SJSA1 (cell line): ENCODE data around the gene NAT8L. TPM values are rescaled to one million over a fixed set of nuclear protein-coding genes. Genes with fewer than 3 reads are reported as not detected.

ENCODE experiments used
- DNase-seq, 2 experiments: peaks; one replicate each; pipeline ENCODE4 v3.0.0-alpha.2; 2015 to 2020; ENCODE audit warnings: low spot score in 2 of 2, low read depth in 1 of 2
- H3K27ac ChIP-seq: fragments of 250-450 bp; sonication (Bioruptor Pico); 2 replicates; pipeline ENCODE4 v1.5.1; 2020; ENCODE audit warnings: mild to moderate bottlenecking, moderate library complexity
- H3K27me3 ChIP-seq: fragments of 250-450 bp; sonication (Bioruptor Pico); replicated peaks from 2 replicates; pipeline ENCODE4 v1.5.1; 2020; ENCODE audit warnings: mild to moderate bottlenecking, moderate library complexity
- H3K36me3 ChIP-seq: fragments of 250-450 bp; sonication (Bioruptor Pico); 2 replicates; pipeline ENCODE4 v1.5.1; 2020; ENCODE audit warnings: mild to moderate bottlenecking
- H3K4me1 ChIP-seq: fragments of 250-450 bp; sonication (Bioruptor Pico); replicated peaks from 2 replicates; pipeline ENCODE4 v1.6.1; 2021; ENCODE audit warnings: mild to moderate bottlenecking
- H3K4me3 ChIP-seq: fragments of 250-450 bp; sonication (Bioruptor Pico); 2 replicates; pipeline ENCODE4 v1.5.1; 2020; ENCODE audit warnings: mild to moderate bottlenecking
- H3K9me3 ChIP-seq: fragments of 250-450 bp; sonication (Bioruptor Pico); replicated peaks from 2 replicates; pipeline ENCODE4 v1.5.1; 2020; ENCODE audit warnings: mild to moderate bottlenecking
- total RNA-seq: library from RNA; depleted of rRNA; stranded (reverse); fragments of >200 nt; shearing (Covaris generic); gene quantifications from 2 replicates; pipeline ENCODE4 v1.2.3, GENCODE V29; 2014

Gene NAT8L
- total RNA-seq, 1 experiment from 2014 or later = not detected

DNA sequence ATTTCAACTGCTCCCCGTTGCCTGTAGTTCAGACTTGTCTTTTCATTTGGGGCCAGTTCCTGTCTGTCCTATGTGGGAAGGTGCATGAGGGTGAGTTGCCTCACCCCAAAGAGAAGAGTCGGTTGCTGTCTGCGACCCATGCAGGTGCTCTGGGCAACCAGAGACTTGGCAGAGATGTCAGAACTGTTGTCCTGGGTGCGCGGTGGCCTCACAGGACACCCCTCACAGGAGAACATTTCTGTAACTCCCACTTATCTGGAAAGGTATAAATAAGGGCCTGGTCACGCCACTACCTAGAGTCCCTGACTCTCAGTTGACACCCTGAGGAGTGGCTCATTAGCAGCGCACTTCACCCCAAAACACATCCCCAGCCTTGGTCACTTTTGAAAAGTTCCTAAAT is 9.7 kb upstream of the NAT8L start:
- H3K27ac ChIP-seq = no peak overlapping the region
- no peaks in the 10 kb centered on the region for H3K4me1 ChIP-seq
- no peaks in the 10 kb centered on the region for H3K36me3 ChIP-seq
- DNase-seq = no peak
- H3K4me3 ChIP-seq = no peak overlapping the region
- H3K27me3 ChIP-seq = no peaks in the 10 kb centered on the region; the same call in 1 of the 2 replicates
- no peaks in the 10 kb centered on the region for H3K9me3 ChIP-seq

DNA sequence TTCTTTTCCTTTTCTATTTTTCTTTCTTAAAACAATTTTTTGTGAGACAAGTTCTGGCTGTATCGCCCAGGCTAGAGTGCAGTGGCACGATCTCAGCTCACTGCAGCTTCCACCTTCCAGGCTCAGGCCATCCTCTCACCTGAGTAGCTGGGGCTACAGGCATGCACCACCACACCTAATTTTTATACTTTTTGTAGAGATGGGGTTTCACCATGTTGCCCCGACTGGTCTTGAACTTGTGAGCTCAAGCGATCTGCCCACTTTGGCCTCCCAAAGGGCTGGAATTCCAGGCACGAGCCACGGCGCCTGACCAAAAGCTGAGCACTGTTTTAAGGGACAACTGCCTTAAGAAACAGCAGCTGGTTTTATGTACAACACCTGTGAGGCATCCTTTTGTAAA is 9.3 kb upstream of the NAT8L start:
- H3K9me3 ChIP-seq = no peaks in the 10 kb centered on the region
- no peak overlapping the region for H3K27ac ChIP-seq
- no peaks in the 10 kb centered on the region for H3K4me1 ChIP-seq
- H3K4me3 ChIP-seq = no peak overlapping the region
- H3K36me3 ChIP-seq = no peaks in the 10 kb centered on the region
- no peak for DNase-seq
- no peaks in the 10 kb centered on the region; the same call in 1 of the 2 replicates for H3K27me3 ChIP-seq

DNA sequence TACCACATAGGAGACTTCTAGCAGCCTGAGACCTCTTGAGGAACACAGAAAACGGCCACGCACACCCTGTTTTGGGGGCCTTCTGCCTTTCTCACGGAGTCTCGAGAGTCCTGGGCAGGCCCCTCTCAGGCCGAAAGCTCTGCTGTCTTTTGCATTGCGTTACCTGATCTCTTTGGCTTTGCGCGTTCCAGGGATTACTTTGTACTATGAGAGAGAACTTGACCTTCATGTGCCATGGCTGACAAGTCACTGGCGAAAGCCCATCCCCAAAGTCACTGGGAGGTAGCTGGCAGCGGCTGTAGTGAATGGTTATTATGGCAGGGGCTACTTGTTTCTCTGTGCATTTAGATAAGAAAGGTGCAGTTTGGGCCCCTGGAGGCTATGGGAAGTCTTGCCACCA is 8.0 kb upstream of the NAT8L start:
- no peaks in the 10 kb centered on the region; the same call in 1 of the 2 replicates for H3K27me3 ChIP-seq
- no peak overlapping the region for H3K27ac ChIP-seq
- no peaks in the 10 kb centered on the region for H3K36me3 ChIP-seq
- no peaks in the 10 kb centered on the region for H3K9me3 ChIP-seq
- DNase-seq = no peak
- no peak overlapping the region for H3K4me3 ChIP-seq
- H3K4me1 ChIP-seq = no peaks in the 10 kb centered on the region

DNA sequence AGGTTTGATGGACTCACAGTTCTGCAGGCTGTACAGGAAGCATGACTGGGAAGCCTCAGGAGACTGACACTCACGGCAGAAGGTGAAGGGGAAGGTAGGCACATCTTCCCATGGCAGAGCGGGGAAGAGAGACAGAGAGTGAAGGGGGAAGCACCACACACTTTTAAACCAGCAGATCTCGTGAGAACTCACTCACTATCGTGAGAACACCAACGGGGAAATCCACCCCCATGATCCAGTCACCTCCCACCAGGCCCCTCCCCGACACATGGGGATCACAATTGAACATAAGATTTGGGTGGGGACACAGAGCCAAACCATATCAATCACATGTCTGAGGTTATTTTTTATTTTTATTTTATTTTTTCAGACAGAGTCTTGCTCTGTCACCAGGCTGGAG is 4.9 kb upstream of the NAT8L start:
- H3K27me3 ChIP-seq = peaks cover 9% of the 10 kb centered on the region; the same call in 1 of the 2 replicates
- H3K9me3 ChIP-seq = no peaks in the 10 kb centered on the region
- DNase-seq = no peak

DNA sequence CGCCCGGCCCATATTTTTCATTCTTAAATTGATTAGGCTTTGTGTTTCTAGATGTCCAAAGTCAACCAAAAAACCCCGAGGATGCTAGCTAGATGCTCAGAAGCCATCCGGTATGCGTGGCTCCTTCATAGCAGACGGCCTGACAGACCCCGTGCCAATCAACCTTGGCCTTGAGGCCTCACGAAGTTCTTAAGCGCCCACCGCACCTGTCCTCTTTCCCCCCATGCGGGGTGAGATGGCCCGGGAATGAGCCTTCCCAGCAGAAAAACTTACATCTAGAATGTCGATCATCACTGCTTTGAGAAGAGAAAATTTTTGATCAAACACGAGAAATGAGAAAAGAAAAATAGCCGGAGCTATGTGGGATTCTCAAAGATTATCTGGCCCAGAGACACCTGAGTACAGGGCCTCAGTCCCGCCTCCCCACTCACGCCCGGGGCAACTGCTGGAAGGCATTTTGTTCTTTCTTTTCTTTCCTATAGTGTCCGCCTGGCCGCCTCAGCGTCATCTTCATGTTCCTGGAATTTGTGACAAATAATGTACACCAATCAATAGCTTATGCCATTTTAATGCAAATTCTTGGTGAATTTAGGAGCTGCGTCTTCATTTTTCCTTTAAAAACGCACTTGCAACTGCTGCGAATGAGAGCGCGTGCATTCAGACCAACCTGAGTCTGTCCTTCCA is 1.6 kb upstream of the NAT8L start:
- Histone ChIP-seq H3K4me1 (no peaks in the 10 kb centered on the region), H3K4me3 (no peak overlapping the region), H3K27ac (no peak overlapping the region), H3K9me3 (no peaks in the 10 kb centered on the region), H3K27me3 (peaks cover 9% of the 10 kb centered on the region; the same call in 1 of the 2 replicates), H3K36me3 (no peaks in the 10 kb centered on the region)
- DNase-seq = no peak

More for the DNA sequence above, 4.9 kb upstream of the NAT8L start:
- no peak overlapping the region for H3K4me3 ChIP-seq
- no peaks in the 10 kb centered on the region for H3K4me1 ChIP-seq
- no peaks in the 10 kb centered on the region for H3K36me3 ChIP-seq
- H3K27ac ChIP-seq = no peak overlapping the region

DNA sequence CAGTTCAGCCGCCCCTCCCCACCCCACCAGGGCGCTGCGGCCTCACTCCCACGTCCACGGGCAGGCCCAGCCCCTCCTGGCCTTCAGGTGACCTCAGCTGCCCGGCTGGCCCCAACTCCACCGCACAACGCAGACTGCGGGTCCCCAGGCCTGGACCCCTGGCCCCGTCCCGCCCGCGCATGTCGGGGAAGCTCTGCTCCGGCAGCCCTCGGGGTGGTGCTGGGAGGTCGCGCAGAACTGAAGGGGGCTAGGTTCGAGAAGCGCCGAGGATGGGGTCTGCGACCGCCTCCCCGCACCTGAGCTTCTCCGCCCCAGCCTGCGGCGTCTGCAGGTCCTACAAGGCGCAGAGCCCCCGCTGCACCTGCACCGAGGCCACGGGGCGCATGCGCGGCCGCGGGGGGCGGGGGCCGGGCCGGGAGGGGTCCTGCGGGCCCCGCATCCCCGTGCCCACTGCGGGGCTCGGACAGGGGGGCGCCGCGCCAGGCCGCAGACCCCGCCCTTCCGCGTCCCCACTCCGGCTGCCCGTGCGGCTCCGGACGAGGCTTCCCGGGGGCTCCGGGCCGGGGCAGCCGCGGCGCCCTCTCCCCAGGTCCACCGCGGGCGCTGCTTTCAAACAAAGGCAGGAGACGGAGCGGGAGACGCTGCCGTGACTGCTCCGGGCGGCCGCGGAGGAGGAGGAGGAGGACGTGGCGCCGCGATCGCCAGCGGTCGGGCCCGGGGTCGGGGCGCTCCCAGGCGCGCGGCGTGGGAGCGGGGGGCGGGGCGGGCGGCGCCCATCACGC is 672 bp upstream of the NAT8L start:
- H3K9me3 ChIP-seq = no peaks in the 10 kb centered on the region
- H3K27ac ChIP-seq = no peak overlapping the region
- no peak for DNase-seq
- peaks cover 9% of the 10 kb centered on the region; the same call in 1 of the 2 replicates for H3K27me3 ChIP-seq
- H3K4me3 ChIP-seq = no peak overlapping the region
- H3K36me3 ChIP-seq = no peaks in the 10 kb centered on the region
- H3K4me1 ChIP-seq = no peaks in the 10 kb centered on the region

DNA sequence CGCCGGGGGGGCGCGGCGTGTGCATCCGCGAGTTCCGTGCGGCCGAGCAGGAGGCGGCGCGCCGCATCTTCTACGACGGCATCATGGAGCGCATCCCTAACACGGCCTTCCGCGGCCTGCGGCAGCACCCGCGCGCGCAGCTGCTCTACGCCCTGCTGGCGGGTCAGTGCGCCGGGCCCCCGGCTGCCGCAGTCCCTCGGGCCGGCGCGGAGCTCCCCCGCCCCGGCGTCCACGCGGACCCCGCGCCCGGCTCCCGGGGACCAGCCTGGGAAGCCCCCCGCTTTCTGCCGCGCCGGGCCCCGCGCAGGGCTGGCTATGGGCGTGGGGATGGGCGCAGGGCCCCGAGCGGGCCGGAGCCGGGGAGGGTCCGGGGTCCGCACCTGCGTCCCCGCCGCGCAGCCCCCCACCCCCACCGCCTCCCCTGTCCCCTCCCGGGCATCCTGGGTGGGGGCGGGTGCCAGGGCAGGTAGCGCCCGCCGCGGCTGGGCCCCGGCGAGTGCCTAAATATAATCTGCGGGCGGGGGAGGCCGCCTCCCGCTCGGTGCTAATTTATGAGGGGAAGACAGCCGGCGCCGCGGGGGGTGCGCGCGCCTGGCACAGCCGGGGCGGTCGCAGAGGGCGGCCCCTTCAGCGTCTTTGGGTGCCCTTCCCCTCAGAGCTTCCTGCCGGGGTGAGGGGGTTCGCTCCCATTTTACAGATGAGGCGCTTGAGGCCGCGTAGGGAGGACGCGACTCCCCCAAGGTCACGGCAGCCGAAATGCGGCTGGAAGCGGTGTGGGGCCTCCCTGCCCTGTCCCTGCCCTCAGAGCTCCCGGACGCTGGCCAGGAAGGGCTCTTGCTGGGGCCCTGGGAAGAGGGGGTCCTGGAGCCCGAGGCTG is 837 bp downstream of the NAT8L start:
- 0 out of 2 replicates have a peak, but pooled peaks cover 9% of the 10 kb centered on the region for H3K27me3 ChIP-seq
- DNase-seq = no peak
- H3K9me3 ChIP-seq = no peaks in the 10 kb centered on the region
- no peaks in the 10 kb centered on the region for H3K36me3 ChIP-seq
- H3K4me1 ChIP-seq = no peaks in the 10 kb centered on the region
- H3K4me3 ChIP-seq = no peak overlapping the region
- H3K27ac ChIP-seq = no peak overlapping the region

DNA sequence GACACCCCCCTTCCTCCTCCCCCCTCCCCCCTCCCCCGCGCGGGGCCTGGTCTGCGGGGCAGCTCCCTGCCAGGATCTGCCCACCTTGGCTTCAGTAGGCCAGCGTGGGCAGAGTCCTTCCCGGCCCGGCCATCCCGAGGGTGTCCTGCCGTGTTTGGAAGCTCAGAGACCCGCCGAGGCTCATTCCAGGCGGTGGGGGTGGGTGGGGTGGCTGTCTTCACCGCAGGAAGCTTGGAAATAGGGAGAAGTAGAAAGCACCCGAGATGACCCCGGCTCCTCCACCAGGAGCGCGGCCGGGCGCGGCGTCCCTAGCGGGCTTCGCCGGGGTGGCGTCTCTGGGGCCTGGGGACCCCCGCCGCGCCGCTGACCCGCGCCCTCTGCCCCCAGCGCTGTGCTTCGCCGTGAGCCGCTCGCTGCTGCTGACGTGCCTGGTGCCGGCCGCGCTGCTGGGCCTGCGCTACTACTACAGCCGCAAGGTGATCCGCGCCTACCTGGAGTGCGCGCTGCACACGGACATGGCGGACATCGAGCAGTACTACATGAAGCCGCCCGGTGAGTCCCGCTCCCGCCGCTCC is 1.6 kb downstream of the NAT8L start:
- Histone ChIP-seq H3K36me3 (no peaks in the 10 kb centered on the region), H3K4me1 (no peaks in the 10 kb centered on the region), H3K4me3 (no peak overlapping the region), H3K27ac (no peak overlapping the region), H3K9me3 (no peaks in the 10 kb centered on the region), H3K27me3 (0 out of 2 replicates have a peak, but pooled peaks cover 9% of the 10 kb centered on the region)
- no peak for DNase-seq

DNA sequence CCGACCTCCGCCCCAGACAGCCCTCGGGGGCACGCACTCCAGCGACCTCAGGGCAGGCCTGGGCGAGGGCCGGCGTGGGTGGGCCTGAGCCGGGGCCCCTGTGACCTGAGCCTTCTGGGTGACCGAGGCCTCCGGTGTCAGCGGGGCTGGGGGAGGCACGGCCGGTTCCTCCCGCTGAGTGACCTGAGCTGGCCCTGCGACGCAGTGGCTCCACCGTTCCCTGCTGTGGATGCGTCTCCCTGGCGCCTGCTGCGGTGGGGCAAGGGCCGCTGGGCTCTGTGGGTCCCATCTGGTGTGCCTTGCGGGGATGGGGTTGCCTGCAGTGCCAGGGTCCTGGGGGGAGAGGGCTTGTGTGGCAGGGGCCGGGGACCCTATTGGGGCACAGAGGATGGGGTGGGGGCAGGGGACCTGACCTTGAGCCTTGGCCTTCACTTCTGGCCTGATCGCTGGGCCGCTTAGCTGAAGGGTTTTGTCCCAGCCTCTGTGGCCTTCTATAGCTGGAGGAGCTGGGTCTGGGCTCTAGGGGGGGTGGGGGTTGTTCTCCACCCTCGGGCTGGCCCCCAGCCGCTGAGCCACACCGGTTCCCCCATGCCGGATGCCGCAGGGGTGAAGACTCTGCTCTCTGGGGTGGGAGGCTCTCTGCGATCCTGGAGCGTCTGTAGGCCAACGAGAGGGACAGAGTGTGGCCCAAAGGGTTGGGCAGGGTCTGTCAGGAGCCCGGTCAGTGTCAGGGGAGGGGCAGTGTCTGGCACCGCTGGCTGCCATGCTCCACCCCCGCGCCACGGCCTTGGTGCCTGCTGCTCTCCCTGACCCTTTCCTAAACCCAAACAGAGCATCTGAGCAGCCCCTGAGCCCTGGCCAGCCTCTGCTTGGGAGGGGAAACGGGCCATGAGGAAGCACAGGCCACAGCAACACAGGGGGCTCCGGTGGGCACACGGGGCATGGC is 2.3 kb downstream of the NAT8L start:
- Histone ChIP-seq H3K36me3 (no peaks in the 10 kb centered on the region), H3K4me3 (no peak overlapping the region)

DNA sequence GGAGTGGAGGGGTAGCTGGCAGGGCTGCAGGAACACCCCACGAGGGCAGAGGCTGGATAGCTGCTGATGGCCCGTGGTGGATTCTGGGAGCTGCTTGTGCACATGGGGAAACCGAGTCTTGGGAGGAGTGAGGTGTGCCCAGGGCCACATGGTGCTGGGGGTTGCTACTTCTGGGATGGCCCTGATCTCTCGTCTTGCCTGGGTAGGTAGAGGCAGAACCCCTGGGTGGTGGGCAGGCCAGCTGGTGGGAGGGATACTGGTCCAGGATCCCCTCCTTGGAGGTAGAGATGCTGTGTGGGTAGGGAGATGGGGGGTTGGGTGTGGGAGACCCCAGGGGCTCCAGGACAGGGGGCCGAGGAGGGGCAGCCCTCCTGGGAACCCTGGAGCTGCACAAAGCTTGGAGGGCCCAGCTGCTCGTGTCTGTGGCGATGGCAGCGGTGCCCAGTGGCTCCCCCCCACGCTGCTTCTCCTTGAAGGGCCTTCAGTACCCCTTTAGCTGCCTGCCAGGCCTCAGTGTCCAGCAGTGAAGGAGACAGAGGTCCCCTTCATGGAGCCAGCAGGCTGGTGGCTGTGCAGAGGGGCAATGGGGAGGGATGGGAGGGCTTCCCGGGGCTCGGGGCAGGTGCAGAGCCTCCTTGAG is 3.2 kb downstream of the NAT8L start:
- 0 out of 2 replicates have a peak, but pooled peaks cover 8% of the 10 kb centered on the region for H3K27me3 ChIP-seq
- H3K9me3 ChIP-seq = no peaks in the 10 kb centered on the region
- H3K36me3 ChIP-seq = no peaks in the 10 kb centered on the region
- H3K27ac ChIP-seq = no peak overlapping the region
- DNase-seq = no peak
- H3K4me1 ChIP-seq = no peaks in the 10 kb centered on the region
- H3K4me3 ChIP-seq = no peak overlapping the region

More for the DNA sequence above, 2.3 kb downstream of the NAT8L start:
- no peak overlapping the region for H3K27ac ChIP-seq
- H3K9me3 ChIP-seq = no peaks in the 10 kb centered on the region
- no peak for DNase-seq
- no peaks in the 10 kb centered on the region for H3K4me1 ChIP-seq
- 0 out of 2 replicates have a peak, but pooled peaks cover 9% of the 10 kb centered on the region for H3K27me3 ChIP-seq

DNA sequence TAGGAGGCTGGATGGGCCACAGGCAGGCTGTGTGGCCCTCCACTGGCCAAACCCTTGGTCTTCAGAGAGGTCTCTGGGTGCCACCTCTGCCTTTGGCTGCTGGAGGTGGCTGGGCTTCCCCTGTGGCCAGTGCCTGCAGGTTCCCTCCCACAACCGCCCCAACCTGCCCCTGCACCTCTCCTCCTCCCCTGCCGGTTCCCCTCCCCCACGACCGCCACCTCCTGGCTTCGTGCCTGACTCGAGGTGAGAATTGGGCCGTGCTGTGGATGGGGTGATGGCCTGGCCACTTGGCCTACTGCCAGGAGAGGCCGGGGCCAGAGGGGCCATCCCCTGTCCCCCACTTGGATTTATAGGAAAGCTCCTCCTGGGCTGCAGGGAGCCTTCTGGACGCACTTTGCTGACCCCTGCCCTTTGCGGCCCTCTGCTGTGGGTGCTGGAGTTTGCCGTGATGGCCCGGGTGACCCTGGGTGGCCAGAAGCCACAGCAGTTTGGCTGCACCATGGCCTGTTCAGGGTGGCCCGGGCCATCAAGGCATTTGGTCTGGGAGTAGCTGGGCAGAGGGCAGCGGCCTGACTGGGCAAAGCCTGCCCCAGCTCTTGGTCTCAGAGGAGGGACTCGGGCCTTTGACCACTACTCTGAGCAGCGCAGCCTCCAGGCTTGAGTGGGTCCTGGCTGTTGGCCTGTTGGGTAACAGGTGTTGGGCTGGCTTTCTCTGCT is 3.8 kb downstream of the NAT8L start:
- H3K27ac ChIP-seq = no peak overlapping the region
- no peak for DNase-seq
- H3K9me3 ChIP-seq = no peaks in the 10 kb centered on the region
- H3K4me3 ChIP-seq = no peak overlapping the region
- no peaks in the 10 kb centered on the region for H3K4me1 ChIP-seq
- 0 out of 2 replicates have a peak, but pooled peaks cover 2% of the 10 kb centered on the region for H3K27me3 ChIP-seq
- H3K36me3 ChIP-seq = no peaks in the 10 kb centered on the region
